HFFc6 (cell line): ENCODE data around the gene HSPA1L. TPM values are rescaled to one million over a fixed set of nuclear protein-coding genes. Genes with fewer than 3 reads are reported as not detected.

Source experiments
- DNase-seq: peaks from one replicate; pipeline ENCODE4 v3.0.0-alpha.2; 2018
- H3K27ac Mint-ChIP-seq: 2 replicates; pipeline ENCODE4 v1.8.0; 2020; ENCODE audit warnings: mild to moderate bottlenecking, mixed read lengths
- H3K27me3 Mint-ChIP-seq: 2 replicates; pipeline ENCODE4 v1.8.0; 2021; ENCODE audit warnings: mild to moderate bottlenecking, moderate library complexity, mixed read lengths; ENCODE audit not compliant: insufficient read depth
- H3K36me3 Mint-ChIP-seq: 2 replicates; pipeline ENCODE4 v1.8.0; 2021; ENCODE audit warnings: low read depth, mixed read lengths
- H3K4me1 Mint-ChIP-seq: 2 replicates; pipeline ENCODE4 v1.8.0; 2020; ENCODE audit warnings: low read depth, mixed read lengths
- H3K4me3 Mint-ChIP-seq: 2 replicates; pipeline ENCODE4 v1.8.0; 2020; ENCODE audit warnings: mild to moderate bottlenecking, moderate library complexity, mixed read lengths
- H3K9me3 Mint-ChIP-seq: 2 replicates; pipeline ENCODE4 v1.8.0; 2020; ENCODE audit warnings: mild to moderate bottlenecking, mixed read lengths
- CTCF ChIP-seq: fragments of 200-600 bp; sonication (generic); IDR thresholded peaks from 2 replicates; pipeline ENCODE4 v1.5.0; 2021; ENCODE audit warnings: antibody characterized with exemption, mild to moderate bottlenecking
- total RNA-seq, 6 experiments: library from RNA; stranded (reverse); fragmentation: NEBNext Ultra II Directional; extraction: Animal tissue kit (Norgen Biotek cat#: 25700); gene quantifications; 2 replicates in 1 of 6; 3 replicates in 5 of 6; pipeline ENCODE4 v1.2.3, GENCODE V29; 2021

Gene HSPA1L
- total RNA-seq, 6 experiments from 2014 or later = 1.2 to 1.9 (median 1.6) TPM

- 0 out of 2 replicates have a peak, but pooled peaks cover 4% of the 10 kb centered on the region for H3K36me3 Mint-ChIP-seq
- TF ChIP-seq CTCF = no peak
- H3K27ac Mint-ChIP-seq = no peak overlapping the region
- H3K9me3 Mint-ChIP-seq = no peaks in the 10 kb centered on the region
- peaks cover 17% of the 10 kb centered on the region for H3K4me1 Mint-ChIP-seq
- DNase-seq = no peak
- H3K4me3 Mint-ChIP-seq = no peak overlapping the region
- no peaks in the 10 kb centered on the region; the same call in 1 of the 2 replicates for H3K27me3 Mint-ChIP-seq
Observed at GRCh38 chr6:31778999-31779885, 35.8 kb downstream of the HSPA1L start.

- Mint-ChIP-seq H3K27ac (peak overlapping the region; percentile 29; the same call in 1 of the 2 replicates), H3K4me1 (peaks cover 17% of the 10 kb centered on the region), H3K9me3 (no peaks in the 10 kb centered on the region), H3K27me3 (no peaks in the 10 kb centered on the region; the same call in 1 of the 2 replicates), H3K4me3 (no peak overlapping the region), H3K36me3 (0 out of 2 replicates have a peak, but pooled peaks cover 4% of the 10 kb centered on the region)
- TF ChIP-seq CTCF = no peak
- DNase-seq = no peak
Observed at GRCh38 chr6:31778193-31778592, 36.9 kb downstream of the HSPA1L start.

- Mint-ChIP-seq H3K36me3 (no peaks in the 10 kb centered on the region), H3K4me3 (no peak overlapping the region), H3K4me1 (peaks cover 17% of the 10 kb centered on the region), H3K27me3 (no peaks in the 10 kb centered on the region; the same call in 1 of the 2 replicates), H3K27ac (peak overlapping the region; percentile 73), H3K9me3 (no peaks in the 10 kb centered on the region)
- no peak for DNase-seq
- TF ChIP-seq CTCF = no peak
Observed at GRCh38 chr6:31777667-31778050, 37.4 kb downstream of the HSPA1L start.

- peak within 1 kb of the TSS; percentile 73 for H3K27ac Mint-ChIP-seq
- peak; percentile 53 for DNase-seq
- H3K4me3 Mint-ChIP-seq = no peak within 1 kb of the TSS; the same call in 1 of the 2 replicates
- no peaks in the 10 kb centered on the region for H3K9me3 Mint-ChIP-seq
- peaks cover 17% of the 10 kb centered on the region for H3K4me1 Mint-ChIP-seq
- TF ChIP-seq CTCF = peak; percentile 20; the same call in 1 of the 2 replicates
- no peaks in the 10 kb centered on the region; the same call in 1 of the 2 replicates for H3K27me3 Mint-ChIP-seq
- no peaks in the 10 kb centered on the region for H3K36me3 Mint-ChIP-seq
Observed at GRCh38 chr6:31776989-31777666, 38.0 kb downstream of the HSPA1L start, which contains the start of gene VWA7. Gene VWA7, minus strand, starts transcription at chr6:31777328. Its CDS starts 549 bp downstream, at chr6:31776779.

- Mint-ChIP-seq H3K27me3 (no peaks in the 10 kb centered on the region; the same call in 1 of the 2 replicates), H3K4me3 (no peak overlapping the region), H3K36me3 (no peaks in the 10 kb centered on the region), H3K27ac (peak overlapping the region; percentile 29; the same call in 1 of the 2 replicates), H3K4me1 (peaks cover 17% of the 10 kb centered on the region), H3K9me3 (no peaks in the 10 kb centered on the region)
- no peak for DNase-seq
- TF ChIP-seq CTCF = no peak
Observed at GRCh38 chr6:31776485-31776988, 38.5 kb downstream of the HSPA1L start.
